GM21619 (cell line): ENCODE measurements around the gene DAGLA.

ENCODE experiments used
- ATAC-seq: cut with Tn5 transposase; IDR thresholded peaks from one replicate; pipeline ENCODE4 v1.9.1; 2021; ENCODE audit not compliant: unreplicated experiment

Gene DAGLA

GRCh38 chr11:61690706-61691379 lies 10.7 kb downstream of the DAGLA start:
- ATAC-seq, result no peak

DNA sequence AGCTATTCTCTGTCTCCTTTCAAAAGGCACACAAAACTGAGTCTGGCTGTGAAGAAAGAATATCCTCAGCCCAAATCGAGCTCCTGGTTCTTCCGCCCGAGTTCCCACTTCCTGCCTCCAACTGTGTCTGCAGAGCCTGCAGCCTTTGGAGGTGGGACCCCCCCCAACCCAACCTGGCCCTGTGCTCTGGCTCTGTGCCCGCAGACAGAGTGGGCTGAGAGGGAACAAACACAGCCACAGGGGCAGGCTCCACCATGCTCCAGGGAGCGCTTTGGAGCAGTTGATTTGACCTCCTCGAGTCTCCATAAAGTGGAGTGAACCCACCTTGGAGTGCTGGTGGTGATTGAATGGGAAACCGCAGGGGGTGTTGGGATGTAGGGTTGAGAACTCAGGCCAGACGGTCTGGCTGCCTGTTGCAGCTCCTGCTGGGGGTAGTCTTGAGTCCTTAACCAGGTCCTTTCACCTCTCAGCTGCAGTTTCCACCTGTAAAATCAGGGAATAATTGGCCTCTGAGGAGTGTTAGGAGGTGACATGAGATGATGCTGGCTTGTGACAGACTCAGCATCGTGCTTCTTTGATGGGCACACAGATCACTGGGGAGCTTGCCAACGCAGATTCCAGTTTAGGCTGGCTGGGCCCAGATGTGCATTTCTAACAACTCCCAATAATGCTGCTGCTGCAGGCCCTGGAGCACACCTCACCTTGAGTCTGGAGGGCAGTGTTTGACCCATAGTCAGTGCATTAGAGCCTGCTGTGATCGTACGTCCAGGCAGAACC lies 11.4 kb downstream of the DAGLA start:
- no peak for ATAC-seq

DNA sequence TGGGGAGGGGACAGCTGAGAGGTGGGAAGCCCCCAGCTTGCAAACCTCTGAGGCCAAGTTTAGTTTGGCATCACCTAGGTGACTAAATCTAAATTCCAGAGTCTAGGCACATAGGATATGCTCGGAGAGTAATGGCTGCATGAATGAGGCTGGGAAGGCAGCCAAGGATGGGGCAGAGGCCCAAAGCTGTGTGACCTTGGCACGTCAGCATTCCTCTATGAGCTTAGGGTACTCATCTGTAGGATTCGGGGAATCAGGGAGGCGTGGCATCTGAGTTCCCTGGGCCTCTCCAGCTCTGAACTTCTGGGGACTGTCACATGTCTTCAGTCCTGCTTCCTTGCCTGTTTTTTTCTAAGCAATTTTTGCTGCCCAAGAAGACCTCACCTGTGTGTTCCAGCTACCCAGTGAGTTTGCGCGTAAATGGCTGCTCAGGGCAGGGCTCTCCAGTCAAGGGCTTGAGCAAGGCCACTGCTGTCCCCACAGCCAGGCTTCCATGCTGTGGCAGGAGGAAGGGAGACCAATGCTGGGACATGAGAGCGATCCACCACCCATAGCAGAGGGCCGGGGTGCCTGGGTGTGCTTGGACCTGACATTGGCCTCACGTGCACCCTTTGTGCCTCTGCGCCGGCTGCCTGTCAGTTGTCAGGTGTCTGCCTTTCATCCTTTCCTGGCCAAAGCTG lies 13.9 kb downstream of the DAGLA start:
- ATAC-seq, result no peak

DNA sequence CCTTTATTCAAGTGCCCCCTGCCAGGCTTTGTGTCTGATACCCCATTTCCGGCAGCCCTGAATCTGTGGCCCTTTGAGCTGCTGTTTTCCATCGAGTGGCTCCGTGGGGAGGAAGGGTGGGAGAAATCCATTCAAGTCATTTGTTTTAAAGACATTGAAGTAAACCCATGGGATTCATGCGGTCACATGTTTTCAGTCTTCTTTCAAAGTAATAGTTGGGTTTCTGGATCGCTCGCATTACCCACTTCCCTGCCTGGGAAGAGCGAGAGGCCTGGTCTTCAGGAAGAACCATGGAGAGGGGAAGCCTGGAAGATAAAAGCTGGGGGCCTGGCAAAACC lies 14.4 kb downstream of the DAGLA start:
- ATAC-seq, result no peak

DNA sequence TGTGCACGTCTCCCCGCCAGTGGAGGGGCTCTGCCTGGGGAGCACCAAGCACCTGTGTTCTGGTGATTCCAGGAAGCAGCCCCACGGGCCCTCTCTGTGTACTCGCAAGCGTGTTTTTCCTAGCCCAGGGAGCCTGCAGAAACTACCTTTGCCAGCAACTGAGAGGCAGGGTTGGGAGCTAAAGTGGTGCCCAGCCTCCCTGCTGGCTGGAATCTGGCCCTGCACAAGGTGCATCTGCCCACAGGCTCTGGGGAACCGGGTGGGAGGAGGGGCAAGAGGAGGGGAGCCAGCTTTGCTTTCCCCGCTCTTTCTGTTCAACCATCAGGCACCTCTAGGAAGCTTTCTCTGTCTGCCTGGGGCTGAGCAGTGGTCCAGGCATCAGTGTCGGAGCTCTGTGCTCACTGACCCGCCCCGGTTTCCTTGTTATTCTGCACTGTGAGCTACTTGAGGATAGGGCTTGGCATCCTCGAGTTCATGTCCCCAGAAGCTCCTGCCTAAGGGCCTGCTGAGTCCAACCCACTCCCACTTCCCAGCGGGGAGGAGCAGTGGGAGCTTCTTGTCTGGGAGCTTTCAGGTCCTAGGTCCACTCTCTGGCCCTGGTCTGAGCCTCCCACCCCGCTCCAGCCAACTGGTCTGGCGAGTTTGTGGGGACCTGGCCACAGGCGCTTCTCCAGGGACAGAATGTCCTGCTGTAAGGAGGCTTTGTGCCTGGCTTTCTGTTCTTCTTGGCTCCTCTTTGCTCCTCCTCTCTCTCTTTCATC lies 14.9 kb downstream of the DAGLA start:
- no peak for ATAC-seq

GRCh38 chr11:61695917-61696316 lies 15.7 kb downstream of the DAGLA start:
- no peak for ATAC-seq

- no peak for ATAC-seq
Measured at GRCh38 chr11:61696602-61697001, 16.4 kb downstream of the DAGLA start.

DNA sequence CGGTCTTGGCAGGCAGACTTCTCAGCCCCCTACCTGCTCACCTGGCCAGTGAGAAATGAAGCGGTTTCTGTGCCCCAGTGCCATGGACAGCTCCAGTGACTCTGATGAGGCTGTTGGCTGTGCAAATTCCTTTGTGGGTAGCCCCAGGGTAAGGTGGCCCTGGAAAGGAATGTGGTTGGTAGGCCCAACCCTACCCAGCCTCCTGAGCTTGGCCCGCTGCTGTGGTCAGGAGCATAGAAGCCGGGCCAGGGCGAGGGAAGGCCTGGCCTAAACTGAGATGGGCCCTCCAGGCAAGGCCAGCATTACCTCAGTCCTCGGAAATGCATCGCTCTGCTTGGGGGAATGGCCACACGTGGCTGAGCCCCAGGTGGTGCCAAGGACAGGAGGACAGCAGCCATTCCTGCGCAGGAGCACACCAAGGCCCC lies 16.9 kb downstream of the DAGLA start:
- no peak for ATAC-seq

- ATAC-seq, result no peak
Measured at GRCh38 chr11:61697764-61698163, 17.6 kb downstream of the DAGLA start.

GRCh38 chr11:61698173-61698948 lies 18.2 kb downstream of the DAGLA start:
- ATAC-seq, result no peak

- no peak for ATAC-seq
Measured at GRCh38 chr11:61699737-61700160, 19.6 kb downstream of the DAGLA start.

- ATAC-seq, result no peak
Measured at GRCh38 chr11:61700212-61700611, 20.0 kb downstream of the DAGLA start.

DNA sequence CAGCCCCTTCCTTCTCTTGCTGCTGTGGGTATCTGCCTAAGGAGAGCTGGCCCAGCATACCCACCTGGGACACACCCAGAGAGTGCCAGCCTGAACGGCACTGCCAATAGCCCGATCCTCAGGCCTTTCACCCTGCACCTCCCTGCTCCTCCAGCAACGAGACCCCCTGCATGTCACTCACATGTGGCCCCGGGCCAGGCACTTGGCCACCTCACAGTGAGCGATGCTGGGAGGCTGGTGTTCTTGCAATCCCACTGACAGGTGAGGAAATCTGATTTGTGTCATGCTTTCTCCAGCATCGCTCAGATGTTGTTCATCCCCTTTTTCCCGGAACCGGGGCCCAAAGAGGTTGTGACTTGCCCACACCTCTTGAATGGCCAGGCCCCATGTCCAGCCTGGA lies 20.5 kb downstream of the DAGLA start:
- no peak for ATAC-seq

DNA sequence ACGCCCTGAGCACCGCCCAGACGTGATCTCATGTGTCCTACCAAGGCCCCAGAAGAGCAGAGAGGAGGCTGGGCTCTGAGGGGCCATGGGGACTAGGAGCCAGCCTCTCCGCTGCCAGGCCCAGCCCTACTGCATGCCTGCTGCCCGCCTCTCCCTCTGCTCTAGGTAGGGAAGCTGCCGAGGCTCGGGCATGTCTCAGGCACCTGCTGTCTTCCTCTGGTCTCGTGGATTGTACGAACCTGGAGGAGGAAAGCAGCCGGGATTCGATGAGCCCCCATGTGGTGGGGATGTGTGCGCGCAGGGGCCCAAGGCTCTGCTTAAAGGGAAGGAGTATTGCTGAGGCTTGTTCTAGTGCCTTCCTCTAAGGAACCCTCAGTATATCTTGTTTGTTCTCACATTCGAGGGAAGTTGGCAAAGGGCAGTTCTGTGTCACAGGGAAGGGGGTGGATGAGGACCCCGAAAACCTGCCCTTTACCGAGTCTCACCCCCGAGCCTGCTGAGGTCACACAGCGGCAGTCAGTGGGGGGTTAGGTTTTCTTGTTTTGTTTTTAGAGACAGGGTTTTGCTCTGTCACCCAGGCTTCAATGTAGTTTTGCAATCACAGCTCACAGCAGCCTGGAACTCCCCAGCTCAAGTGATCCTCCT lies 21.2 kb downstream of the DAGLA start:
- no peak for ATAC-seq

DNA sequence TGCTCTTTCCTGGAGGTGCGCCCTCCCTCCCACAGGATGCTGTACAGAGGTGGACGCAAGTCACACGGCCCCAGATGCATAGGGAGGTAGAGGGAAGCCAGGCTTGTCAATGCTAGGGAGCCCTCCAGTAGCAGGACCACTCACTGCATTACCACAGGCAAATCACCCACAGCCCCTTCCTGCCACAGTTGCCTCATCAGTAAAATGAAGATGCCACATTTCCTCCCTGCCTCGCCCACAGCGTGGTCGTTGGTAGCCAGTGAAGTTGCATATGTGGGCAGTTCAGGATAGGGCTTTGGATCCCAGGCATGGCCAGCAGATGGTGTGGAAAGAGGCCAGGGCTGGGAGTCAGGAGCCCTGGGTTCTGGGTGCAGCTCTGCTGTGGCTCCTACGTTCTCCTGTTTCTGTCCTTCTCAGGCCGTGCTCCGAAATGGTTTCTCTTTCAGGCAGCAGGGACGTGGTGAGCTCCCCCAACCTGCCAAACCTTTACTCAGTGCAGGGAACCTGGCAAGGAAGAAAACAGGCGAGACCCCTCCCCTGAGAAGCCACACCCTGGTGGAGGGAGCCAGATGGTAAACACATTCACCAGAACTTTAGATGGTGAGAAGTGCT lies 22.6 kb downstream of the DAGLA start:
- ATAC-seq, result no peak

- ATAC-seq, result no peak
Measured at GRCh38 chr11:61704838-61705237, 24.6 kb downstream of the DAGLA start.

DNA sequence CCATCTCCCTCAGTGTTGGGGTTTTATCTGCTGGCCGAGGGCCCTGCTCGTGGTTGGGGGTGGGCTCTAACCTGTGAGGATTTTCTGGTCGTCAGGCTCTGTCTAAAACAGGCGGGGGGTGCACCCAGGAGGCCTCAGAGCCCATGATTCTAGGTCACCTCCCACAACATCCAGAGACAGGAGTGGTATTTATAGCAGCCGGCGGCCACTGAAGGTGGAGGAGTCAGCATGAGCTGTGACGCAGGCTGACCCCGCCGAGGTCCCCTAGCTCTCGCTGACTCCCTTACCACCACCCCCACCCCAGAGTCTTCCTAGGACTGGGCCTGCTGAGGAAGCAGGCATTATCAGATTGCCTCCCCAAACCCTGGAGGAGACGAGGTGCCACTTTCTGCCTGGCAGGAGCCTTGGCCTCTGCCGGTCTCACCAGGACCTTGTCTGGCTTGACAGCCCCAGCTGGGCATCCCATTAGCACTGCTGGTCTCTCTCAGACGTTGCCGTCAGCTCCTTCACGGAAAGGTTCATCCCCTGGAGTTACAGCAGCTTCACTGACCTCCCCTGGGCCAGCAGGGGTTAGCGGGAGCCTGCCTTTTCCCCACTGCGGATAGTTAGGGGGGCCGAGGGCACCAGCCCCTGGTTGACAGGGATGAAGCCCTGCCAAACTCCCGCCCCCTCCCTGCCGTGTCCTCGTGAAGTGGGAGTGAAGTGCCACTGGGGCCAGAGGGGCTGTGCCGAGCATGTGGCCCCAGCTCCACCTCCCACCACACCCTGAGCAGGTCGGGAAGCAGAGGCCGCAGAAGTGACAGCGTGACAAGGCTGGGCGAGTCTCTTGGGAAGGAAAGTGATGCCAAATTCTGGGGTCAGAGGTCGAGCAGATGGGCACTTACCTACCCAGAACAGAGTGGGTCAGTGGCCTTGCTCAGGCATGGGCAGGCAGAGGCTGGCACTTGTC lies 26.5 kb downstream of the DAGLA start:
- ATAC-seq, result no peak

DNA sequence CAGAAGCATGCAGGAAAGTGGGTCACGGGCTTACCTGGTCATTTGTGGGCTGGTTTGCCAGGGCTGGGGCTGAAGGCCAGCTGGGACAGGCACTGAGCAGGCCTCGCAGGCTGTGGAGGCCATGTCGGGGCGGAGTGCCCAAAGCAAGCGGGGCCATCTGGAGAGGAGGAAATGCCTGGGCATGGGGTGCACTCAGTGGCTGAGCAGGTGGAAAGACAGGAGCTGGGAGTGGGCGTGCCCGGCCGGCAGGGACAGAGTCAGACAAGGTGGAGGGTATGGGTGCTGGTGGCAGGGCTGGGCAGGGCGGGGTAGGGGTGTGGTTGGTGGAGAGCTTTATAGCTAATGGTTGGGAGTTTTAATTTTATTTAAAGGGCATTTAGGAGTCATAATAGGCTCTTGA lies 27.4 kb downstream of the DAGLA start:
- ATAC-seq, result no peak

GRCh38 chr11:61709110-61709509 lies 28.9 kb downstream of the DAGLA start:
- ATAC-seq, result no peak
